RWPE2 (cell line): ENCODE data around the gene RAB36.

Experiments
- ATAC-seq: fragments of 200-7000 bp; cut with Tn5 transposase; 3 replicates; pipeline ENCODE4 v1.9.1; 2021; ENCODE audit warnings: low read depth
- DNase-seq: peaks from one replicate; pipeline ENCODE4 v3.0.0-alpha.2; 2020; ENCODE audit warnings: low spot score
- H3K27ac ChIP-seq: fragments of 450-650 bp; 2 replicates; pipeline ENCODE4 v1.5.1; 2017; ENCODE audit warnings: mild to moderate bottlenecking; ENCODE audit not compliant: poor library complexity, severe bottlenecking
- H3K27me3 ChIP-seq: fragments of 250-450 bp; sonication (Bioruptor Pico); 2 replicates; pipeline ENCODE4 v1.5.1; 2021; ENCODE audit warnings: mild to moderate bottlenecking, moderate library complexity; ENCODE audit not compliant: insufficient read depth, poor library complexity, severe bottlenecking
- H3K36me3 ChIP-seq: fragments of 250-450 bp; sonication (Bioruptor Pico); 2 replicates; pipeline ENCODE4 v1.5.1; 2020; ENCODE audit warnings: low read depth, mild to moderate bottlenecking, moderate library complexity
- H3K4me1 ChIP-seq: fragments of 250-450 bp; sonication (Bioruptor Pico); 2 replicates; pipeline ENCODE4 v1.5.1; 2021; ENCODE audit warnings: mild to moderate bottlenecking, moderate library complexity; ENCODE audit not compliant: insufficient read depth, poor library complexity, severe bottlenecking
- H3K4me3 ChIP-seq: fragments of 250-450 bp; sonication (Bioruptor Pico); 2 replicates; pipeline ENCODE4 v1.5.1; 2021; ENCODE audit warnings: mild to moderate bottlenecking, moderate library complexity; ENCODE audit not compliant: severe bottlenecking
- H3K9me3 ChIP-seq: fragments of 250-450 bp; sonication (Bioruptor Pico); 2 replicates; pipeline ENCODE4 v1.5.1; 2021; ENCODE audit warnings: mild to moderate bottlenecking, moderate library complexity; ENCODE audit not compliant: severe bottlenecking
- CTCF ChIP-seq: fragments of 450-650 bp; IDR thresholded peaks from one replicate; pipeline ENCODE4 v1.5.1; 2017; ENCODE audit warnings: mild to moderate bottlenecking, moderate library complexity; ENCODE audit not compliant: poor library complexity, severe bottlenecking

RAB36 gene

GRCh38 chr22:23114721-23115020 lies 30.6 kb upstream of the RAB36 start:
- peaks cover 10% of the 10 kb centered on the region for H3K9me3 ChIP-seq
- H3K36me3 ChIP-seq: no peaks in the 10 kb centered on the region
- ATAC-seq (no peak), DNase-seq (no peak)
- H3K27me3 ChIP-seq: no peaks in the 10 kb centered on the region
- no peak overlapping the region for H3K27ac ChIP-seq
- no peak for TF ChIP-seq CTCF
- no peaks in the 10 kb centered on the region for H3K4me1 ChIP-seq
- no peak overlapping the region for H3K4me3 ChIP-seq

- Histone ChIP-seq H3K27me3 (no peaks in the 10 kb centered on the region), H3K4me3 (no peak overlapping the region), H3K36me3 (no peaks in the 10 kb centered on the region), H3K9me3 (peaks cover 7% of the 10 kb centered on the region), H3K4me1 (no peaks in the 10 kb centered on the region), H3K27ac (no peak overlapping the region)
- DNase-seq (no peak), ATAC-seq (no peak)
- no peak for TF ChIP-seq CTCF
Observed at GRCh38 chr22:23115369-23115768, 29.9 kb upstream of the RAB36 start.

GRCh38 chr22:23115825-23116494 lies 29.3 kb upstream of the RAB36 start:
- no peaks in the 10 kb centered on the region for H3K4me1 ChIP-seq
- H3K27ac ChIP-seq: no peak overlapping the region
- H3K4me3 ChIP-seq: no peak overlapping the region
- no peak for TF ChIP-seq CTCF
- ATAC-seq (no peak), DNase-seq (no peak)
- H3K9me3 ChIP-seq: peaks cover 7% of the 10 kb centered on the region
- no peaks in the 10 kb centered on the region for H3K36me3 ChIP-seq
- no peaks in the 10 kb centered on the region for H3K27me3 ChIP-seq

- DNase-seq: no peak
- no peaks in the 10 kb centered on the region for H3K36me3 ChIP-seq
- no peaks in the 10 kb centered on the region for H3K4me1 ChIP-seq
- H3K27me3 ChIP-seq: no peaks in the 10 kb centered on the region
- no peak for TF ChIP-seq CTCF
- ATAC-seq: no peak
- peaks cover 7% of the 10 kb centered on the region for H3K9me3 ChIP-seq
- no peak overlapping the region for H3K27ac ChIP-seq
- no peak overlapping the region for H3K4me3 ChIP-seq
Observed at GRCh38 chr22:23116506-23117263, 28.6 kb upstream of the RAB36 start.

- no peak for TF ChIP-seq CTCF
- Histone ChIP-seq H3K27ac (no peak overlapping the region), H3K36me3 (no peaks in the 10 kb centered on the region), H3K9me3 (peaks cover 7% of the 10 kb centered on the region), H3K4me3 (no peak overlapping the region), H3K4me1 (no peaks in the 10 kb centered on the region), H3K27me3 (no peaks in the 10 kb centered on the region)
- no peak for ATAC-seq
- no peak for DNase-seq
Observed at GRCh38 chr22:23117275-23117674, 28.0 kb upstream of the RAB36 start.
